ENCODE data around the gene KRTAP5-2.

The KRTAP5-2 gene

GRCh38 chr11:1554981-1555712, 42.9 kb downstream of the KRTAP5-2 start:
- no peak for DNase-seq (ENCODE audit: low read depth, low spot score)
- H3K4me3 ChIP-seq (ENCODE audit: low read depth, low read length): no peak overlapping the region
- in situ Hi-C loops (cut with HindIII; ENCODE audit: low sequenced_read_pairs): no loop called here
- TF ChIP-seq CTCF (IDR thresholded peaks at IDR 0.05; ENCODE audit: low read depth, low read length): no peak

- TF ChIP-seq CTCF (IDR thresholded peaks at IDR 0.05; ENCODE audit: low read depth, low read length): no peak
- in situ Hi-C loops (cut with HindIII; ENCODE audit: low sequenced_read_pairs): no loop called here
- no peak for DNase-seq (ENCODE audit: low read depth, low spot score)
- H3K4me3 ChIP-seq (ENCODE audit: low read depth, low read length): no peak overlapping the region
Measured at GRCh38 chr11:1553808-1554594, 44.1 kb downstream of the KRTAP5-2 start.

GRCh38 chr11:1549338-1550330, 48.5 kb downstream of the KRTAP5-2 start:
- no peak for DNase-seq (ENCODE audit: low read depth, low spot score)
- TF ChIP-seq CTCF (IDR thresholded peaks at IDR 0.05; ENCODE audit: low read depth, low read length): no peak
- in situ Hi-C loops (cut with HindIII; ENCODE audit: low sequenced_read_pairs): no loop called here
- H3K4me3 ChIP-seq (ENCODE audit: low read depth, low read length): no peak overlapping the region

GRCh38 chr11:1548221-1549070, 49.6 kb downstream of the KRTAP5-2 start:
- no peak for DNase-seq (ENCODE audit: low read depth, low spot score)
- in situ Hi-C loops (cut with HindIII; ENCODE audit: low sequenced_read_pairs): no loop called here
- no peak overlapping the region for H3K4me3 ChIP-seq (ENCODE audit: low read depth, low read length)
- no peak for TF ChIP-seq CTCF (IDR thresholded peaks at IDR 0.05; ENCODE audit: low read depth, low read length)

- no peak overlapping the region for H3K4me3 ChIP-seq (ENCODE audit: low read depth, low read length)
- no peak for DNase-seq (ENCODE audit: low read depth, low spot score)
- TF ChIP-seq CTCF (IDR thresholded peaks at IDR 0.05; ENCODE audit: low read depth, low read length): no peak
- in situ Hi-C loops (cut with HindIII; ENCODE audit: low sequenced_read_pairs): no loop called here
Measured at GRCh38 chr11:1547467-1548098, 50.5 kb downstream of the KRTAP5-2 start.

Data from astrocyte of the spinal cord (primary cell).